HG03045 (cell line): Measurements from ENCODE around the gene SLC25A29.

Experiments used
- ATAC-seq: cut with Tn5 transposase; IDR thresholded peaks from one replicate; pipeline ENCODE4 v1.9.1; 2021; ENCODE audit warnings: mild to moderate bottlenecking, moderate library complexity; ENCODE audit not compliant: unreplicated experiment

Gene SLC25A29

GRCh38 chr14:100332071-100332639, 25.9 kb upstream of the SLC25A29 start:
- ATAC-seq: no peak

- ATAC-seq: no peak
Observed at GRCh38 chr14:100330388-100330931, 24.2 kb upstream of the SLC25A29 start.

- ATAC-seq: no peak
Observed at GRCh38 chr14:100330007-100330344, 23.7 kb upstream of the SLC25A29 start.

GRCh38 chr14:100329233-100330006, 23.2 kb upstream of the SLC25A29 start:
- ATAC-seq: no peak

GRCh38 chr14:100328495-100329163, 22.4 kb upstream of the SLC25A29 start:
- no peak for ATAC-seq

- ATAC-seq: no peak
Observed at GRCh38 chr14:100327128-100327527, 20.9 kb upstream of the SLC25A29 start.

- ATAC-seq: no peak
Observed at GRCh38 chr14:100325958-100326357, 19.7 kb upstream of the SLC25A29 start.

- no peak for ATAC-seq
Observed at GRCh38 chr14:100325231-100325632, 19.0 kb upstream of the SLC25A29 start.

GRCh38 chr14:100323942-100324307, 17.7 kb upstream of the SLC25A29 start:
- no peak for ATAC-seq

- ATAC-seq: no peak
Observed at GRCh38 chr14:100323121-100323941, 17.1 kb upstream of the SLC25A29 start, which contains the start of gene SLC25A47. Gene SLC25A47 (plus strand): TSS chr14:100323339. CDS start chr14:100323415, 76 bp downstream.

GRCh38 chr14:100322138-100322957, 16.1 kb upstream of the SLC25A29 start:
- ATAC-seq: no peak

- ATAC-seq: no peak
Observed at GRCh38 chr14:100321473-100322137, 15.4 kb upstream of the SLC25A29 start.

- ATAC-seq: no peak
Observed at GRCh38 chr14:100320157-100320856, 14.1 kb upstream of the SLC25A29 start.

GRCh38 chr14:100317912-100318808, 11.9 kb upstream of the SLC25A29 start:
- peak; percentile 74 for ATAC-seq

- no peak for ATAC-seq
Observed at GRCh38 chr14:100317389-100317788, 11.1 kb upstream of the SLC25A29 start.

- ATAC-seq: no peak
Observed at GRCh38 chr14:100314724-100315123, 8.5 kb upstream of the SLC25A29 start.

- no peak for ATAC-seq
Observed at GRCh38 chr14:100313464-100314230, 7.4 kb upstream of the SLC25A29 start.
